T-helper 2 cell treated with Interferon-gamma antibody and Interleukin-4, amounts not matched to agents 5 μg/mL and 100 μg/mL, for 36 hours (primary cell): ENCODE results near the gene TADA2B.

Source experiments
- DNase-seq: peaks from one replicate; pipeline ENCODE4 v3.0.0; 2021; ENCODE audit warnings: low spot score
- H3K27ac Mint-ChIP-seq: one replicate; pipeline ENCODE4 v1.8.0; 2021; ENCODE audit warnings: mild to moderate bottlenecking, mixed read lengths
- H3K27me3 Mint-ChIP-seq: one replicate; pipeline ENCODE4 v1.8.0; 2021; ENCODE audit warnings: low read depth, mixed read lengths
- H3K36me3 Mint-ChIP-seq: one replicate; pipeline ENCODE4 v1.8.0; 2021; ENCODE audit warnings: low read depth, mixed read lengths
- H3K4me1 Mint-ChIP-seq: one replicate; pipeline ENCODE4 v1.8.0; 2021; ENCODE audit warnings: low read depth, mixed read lengths
- H3K4me3 Mint-ChIP-seq: one replicate; pipeline ENCODE4 v1.8.0; 2022; ENCODE audit warnings: mild to moderate bottlenecking, moderate library complexity, mixed read lengths
- H3K9me3 Mint-ChIP-seq: one replicate; pipeline ENCODE4 v1.8.0; 2021; ENCODE audit warnings: mixed read lengths

The TADA2B gene

GRCh38 chr4:7040765-7041164, 2.4 kb upstream of the TADA2B start:
- Mint-ChIP-seq H3K4me3 (no peak overlapping the region), H3K27me3 (peaks cover 13% of the 10 kb centered on the region), H3K9me3 (no peaks in the 10 kb centered on the region), H3K4me1 (peaks cover 23% of the 10 kb centered on the region), H3K36me3 (peaks cover 5% of the 10 kb centered on the region), H3K27ac (no peak overlapping the region)
- DNase-seq, result no peak

- no peak for DNase-seq
- peaks cover 13% of the 10 kb centered on the region for H3K27me3 Mint-ChIP-seq
- H3K27ac Mint-ChIP-seq, result no peak overlapping the region
- no peaks in the 10 kb centered on the region for H3K9me3 Mint-ChIP-seq
- no peak overlapping the region for H3K4me3 Mint-ChIP-seq
- H3K4me1 Mint-ChIP-seq, result peaks cover 25% of the 10 kb centered on the region
- H3K36me3 Mint-ChIP-seq, result peaks cover 5% of the 10 kb centered on the region
Observed at GRCh38 chr4:7041246-7041645, 1.9 kb upstream of the TADA2B start.

- Mint-ChIP-seq H3K4me3 (peak overlapping the region; percentile 83), H3K36me3 (peaks cover 5% of the 10 kb centered on the region), H3K9me3 (no peaks in the 10 kb centered on the region), H3K27me3 (peaks cover 10% of the 10 kb centered on the region), H3K27ac (no peak overlapping the region), H3K4me1 (peaks cover 31% of the 10 kb centered on the region)
- no peak for DNase-seq
Observed at GRCh38 chr4:7041801-7042502, 1.2 kb upstream of the TADA2B start.

- Mint-ChIP-seq H3K27ac (peak overlapping the region; percentile 85), H3K9me3 (no peaks in the 10 kb centered on the region), H3K36me3 (peaks cover 5% of the 10 kb centered on the region), H3K4me3 (peak overlapping the region; percentile 94), H3K4me1 (peaks cover 31% of the 10 kb centered on the region), H3K27me3 (peaks cover 9% of the 10 kb centered on the region)
- peak; percentile 98 for DNase-seq
Observed at GRCh38 chr4:7042503-7043283, 479 bp upstream of the TADA2B start.

- no peaks in the 10 kb centered on the region for H3K9me3 Mint-ChIP-seq
Observed at GRCh38 chr4:7044137-7044930, 1.2 kb downstream of the TADA2B start.

GRCh38 chr4:7045553-7045952, 2.4 kb downstream of the TADA2B start:
- Mint-ChIP-seq H3K36me3 (peaks cover 9% of the 10 kb centered on the region), H3K27me3 (peaks cover 9% of the 10 kb centered on the region), H3K4me3 (peak overlapping the region; percentile 92), H3K4me1 (peaks cover 35% of the 10 kb centered on the region), H3K27ac (no peak overlapping the region), H3K9me3 (no peaks in the 10 kb centered on the region)
- no peak for DNase-seq

More at GRCh38 chr4:7044137-7044930, 1.2 kb downstream of the TADA2B start:
- Mint-ChIP-seq H3K27me3 (peaks cover 9% of the 10 kb centered on the region), H3K27ac (peak overlapping the region; percentile 55), H3K4me3 (peak overlapping the region; percentile 92), H3K36me3 (peaks cover 9% of the 10 kb centered on the region), H3K4me1 (peaks cover 35% of the 10 kb centered on the region)
- DNase-seq, result no peak

GRCh38 chr4:7045961-7046921, 3.1 kb downstream of the TADA2B start:
- no peak for DNase-seq
- no peak overlapping the region for H3K4me3 Mint-ChIP-seq
- no peaks in the 10 kb centered on the region for H3K9me3 Mint-ChIP-seq
- peaks cover 35% of the 10 kb centered on the region for H3K4me1 Mint-ChIP-seq
- H3K27me3 Mint-ChIP-seq, result peaks cover 9% of the 10 kb centered on the region
- H3K27ac Mint-ChIP-seq, result no peak overlapping the region
- peaks cover 9% of the 10 kb centered on the region for H3K36me3 Mint-ChIP-seq

- H3K27ac Mint-ChIP-seq, result no peak overlapping the region
- H3K36me3 Mint-ChIP-seq, result peaks cover 9% of the 10 kb centered on the region
- DNase-seq, result no peak
- no peaks in the 10 kb centered on the region for H3K9me3 Mint-ChIP-seq
- peaks cover 6% of the 10 kb centered on the region for H3K27me3 Mint-ChIP-seq
- peaks cover 32% of the 10 kb centered on the region for H3K4me1 Mint-ChIP-seq
- H3K4me3 Mint-ChIP-seq, result no peak overlapping the region
Observed at GRCh38 chr4:7046971-7047370, 3.8 kb downstream of the TADA2B start.

GRCh38 chr4:7048642-7049041, 5.5 kb downstream of the TADA2B start:
- Mint-ChIP-seq H3K9me3 (no peaks in the 10 kb centered on the region), H3K36me3 (peaks cover 9% of the 10 kb centered on the region), H3K4me1 (peaks cover 36% of the 10 kb centered on the region), H3K27ac (no peak overlapping the region), H3K27me3 (no peaks in the 10 kb centered on the region), H3K4me3 (no peak overlapping the region)
- no peak for DNase-seq

GRCh38 chr4:7049295-7049694, 6.1 kb downstream of the TADA2B start:
- Mint-ChIP-seq H3K4me3 (no peak overlapping the region), H3K27me3 (no peaks in the 10 kb centered on the region), H3K9me3 (no peaks in the 10 kb centered on the region), H3K27ac (no peak overlapping the region), H3K4me1 (peaks cover 37% of the 10 kb centered on the region), H3K36me3 (peaks cover 16% of the 10 kb centered on the region)
- no peak for DNase-seq

GRCh38 chr4:7049739-7050138, 6.6 kb downstream of the TADA2B start:
- no peak overlapping the region for H3K4me3 Mint-ChIP-seq

GRCh38 chr4:7050481-7051143, 7.4 kb downstream of the TADA2B start:
- H3K27ac Mint-ChIP-seq, result no peak overlapping the region
- no peak overlapping the region for H3K4me3 Mint-ChIP-seq
- H3K4me1 Mint-ChIP-seq, result peaks cover 26% of the 10 kb centered on the region
- no peak for DNase-seq
- H3K27me3 Mint-ChIP-seq, result no peaks in the 10 kb centered on the region
- H3K9me3 Mint-ChIP-seq, result no peaks in the 10 kb centered on the region
- H3K36me3 Mint-ChIP-seq, result peaks cover 13% of the 10 kb centered on the region

More at GRCh38 chr4:7049739-7050138, 6.6 kb downstream of the TADA2B start:
- Mint-ChIP-seq H3K9me3 (no peaks in the 10 kb centered on the region), H3K36me3 (peaks cover 18% of the 10 kb centered on the region), H3K27me3 (no peaks in the 10 kb centered on the region), H3K4me1 (peaks cover 35% of the 10 kb centered on the region), H3K27ac (no peak overlapping the region)
- DNase-seq, result no peak

GRCh38 chr4:7051144-7051495, 7.9 kb downstream of the TADA2B start:
- DNase-seq, result no peak
- no peak overlapping the region for H3K4me3 Mint-ChIP-seq
- H3K9me3 Mint-ChIP-seq, result no peaks in the 10 kb centered on the region
- H3K4me1 Mint-ChIP-seq, result peaks cover 24% of the 10 kb centered on the region
- no peaks in the 10 kb centered on the region for H3K27me3 Mint-ChIP-seq
- no peak overlapping the region for H3K27ac Mint-ChIP-seq
- H3K36me3 Mint-ChIP-seq, result peaks cover 14% of the 10 kb centered on the region
